Measurements from ENCODE around the gene PLXNA3.

- TF ChIP-seq CTCF (IDR thresholded peaks at IDR 0.05) = no peak
- TF ChIP-seq POLR2A (IDR thresholded peaks at IDR 0.05) = no peak
- no peak for TF ChIP-seq POLR2AphosphoS5 (IDR thresholded peaks at IDR 0.05)
- no peak for TF ChIP-seq EP300 (IDR thresholded peaks at IDR 0.05)
Observed at GRCh38 chrX:154433605-154434004, 24.5 kb upstream of the PLXNA3 start.
